ENCODE data around the gene HMCN1.

GRCh38 chr1:186165303-186165702 lies 431.1 kb downstream of the HMCN1 start:
- no peak for TF ChIP-seq ZBTB33 (IDR thresholded peaks at IDR 0.05)
- TF ChIP-seq CTCF (IDR thresholded peaks at IDR 0.05; ENCODE audit: low read depth, low read length, missing input control): no peak
- no peak for TF ChIP-seq JUND (IDR thresholded peaks at IDR 0.05)
- TF ChIP-seq FOXA1 (IDR thresholded peaks at IDR 0.05): no peak
- TF ChIP-seq, protein P1, sequence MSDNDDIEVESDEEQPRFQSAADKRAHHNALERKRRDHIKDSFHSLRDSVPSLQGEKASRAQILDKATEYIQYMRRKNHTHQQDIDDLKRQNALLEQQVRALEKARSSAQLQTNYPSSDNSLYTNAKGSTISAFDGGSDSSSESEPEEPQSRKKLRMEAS (IDR thresholded peaks at IDR 0.05): no peak
- TF ChIP-seq REST (IDR thresholded peaks at IDR 0.05): no peak
- TF ChIP-seq NR2F2 (IDR thresholded peaks at IDR 0.05): no peak
- TF ChIP-seq RAD21 (IDR thresholded peaks at IDR 0.05): no peak
- TF ChIP-seq YY1 (IDR thresholded peaks at IDR 0.05): no peak
- no peak for TF ChIP-seq GABPA (IDR thresholded peaks at IDR 0.05 in 1 of 2, conservative IDR thresholded peaks at IDR 0.05 in 1 of 2)

All from liver (tissue), 3 donors.